Peyer's patch (tissue), 4 donors: Measurements from ENCODE around the gene TBC1D9B.

ENCODE experiments used
- CTCF ChIP-seq, 6 experiments: fragments of 450-650 bp in 4 of 6; fragments of 200-600 bp in 2 of 6; sonication (generic) in 1 of 6; IDR thresholded peaks; one replicate each; pipeline ENCODE4 v1.5.1; 2017 to 2019; ENCODE audit warnings: antibody characterized with exemption in 6 of 6, mild to moderate bottlenecking in 3 of 6, moderate library complexity in 1 of 6
- POLR2A ChIP-seq, 2 donors: fragments of 450-650 bp; IDR thresholded peaks; one replicate each; pipeline ENCODE4 v1.5.1; 2017; ENCODE audit warnings: antibody characterized with exemption in 2 of 2, mild to moderate bottlenecking in 2 of 2, moderate library complexity in 2 of 2

- TF ChIP-seq POLR2A (IDR thresholded peaks at IDR 0.05) (no peak), CTCF (IDR thresholded peaks at IDR 0.05) (no peak)
These were observed 15.7 kb upstream of the TBC1D9B start for GRCh38 chr5:179923436-179923835.
